SKM-1 (cell line): ENCODE measurements around the gene GAB4.
"Not testable (repeated sequence)": the region's sequence is repeated elsewhere in the genome, so short reads cannot be mapped to it uniquely, and the experiment has no call there.

ENCODE experiments used
- DNase-seq: peaks from one replicate; lab custom pipeline; 2025; ENCODE audit not compliant: unreplicated experiment; lab: John Stamatoyannopoulos, UW

Gene GAB4, protein sequence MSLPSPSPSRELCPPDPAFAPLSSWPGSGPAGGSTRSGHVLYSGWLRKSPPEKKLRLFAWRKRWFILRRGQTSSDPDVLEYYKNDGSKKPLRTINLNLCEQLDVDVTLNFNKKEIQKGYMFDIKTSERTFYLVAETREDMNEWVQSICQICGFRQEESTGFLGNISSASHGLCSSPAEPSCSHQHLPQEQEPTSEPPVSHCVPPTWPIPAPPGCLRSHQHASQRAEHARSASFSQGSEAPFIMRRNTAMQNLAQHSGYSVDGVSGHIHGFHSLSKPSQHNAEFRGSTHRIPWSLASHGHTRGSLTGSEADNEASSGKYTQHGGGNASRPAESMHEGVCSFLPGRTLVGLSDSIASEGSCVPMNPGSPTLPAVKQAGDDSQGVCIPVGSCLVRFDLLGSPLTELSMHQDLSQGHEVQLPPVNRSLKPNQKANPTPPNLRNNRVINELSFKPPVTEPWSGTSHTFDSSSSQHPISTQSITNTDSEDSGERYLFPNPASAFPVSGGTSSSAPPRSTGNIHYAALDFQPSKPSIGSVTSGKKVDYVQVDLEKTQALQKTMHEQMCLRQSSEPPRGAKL

DNA sequence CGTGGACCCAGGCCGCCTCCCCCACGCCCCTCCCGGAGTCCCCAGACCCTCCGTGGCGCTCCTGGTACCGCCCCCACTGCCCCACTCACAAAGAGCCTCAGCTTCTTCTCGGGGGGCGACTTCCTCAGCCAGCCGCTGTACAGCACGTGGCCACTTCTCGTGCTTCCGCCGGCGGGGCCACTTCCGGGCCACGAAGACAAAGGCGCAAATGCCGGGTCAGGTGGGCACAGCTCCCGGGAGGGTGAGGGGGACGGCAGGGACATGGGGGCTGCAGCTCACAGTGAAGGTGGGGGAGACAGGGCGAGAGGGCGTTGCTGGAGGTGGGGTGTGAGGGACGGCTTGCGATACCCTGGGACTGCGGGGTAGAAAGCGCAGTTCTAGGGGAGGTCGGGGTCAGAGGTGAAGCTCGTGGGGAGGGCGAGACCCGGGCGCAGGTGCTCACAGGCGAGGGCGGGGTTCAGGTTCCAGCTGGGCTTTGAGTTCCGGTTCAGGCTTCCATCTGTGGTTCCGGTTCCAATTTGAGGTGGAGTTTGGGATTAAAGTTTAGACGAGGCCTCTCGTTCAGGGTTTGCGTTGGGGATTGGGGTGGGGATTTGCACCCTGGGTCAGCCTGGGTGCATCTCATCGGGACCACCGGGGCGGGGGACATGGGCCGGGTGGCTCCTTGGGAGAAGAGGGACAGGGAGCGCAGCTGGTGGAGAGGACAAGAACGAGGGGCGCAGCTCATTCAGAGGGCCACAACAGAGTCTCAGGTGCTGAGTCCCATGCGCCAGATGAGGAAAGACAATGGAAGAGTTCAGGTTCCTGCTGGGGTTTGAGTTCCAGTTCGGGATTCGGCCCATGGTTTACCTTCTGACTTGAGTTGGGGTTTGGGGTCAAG is at the start of gene GAB4:
Gene GAB4 (minus strand): TSS at position 371 of the 880 bp plus-strand sequence. CDS start 108 bp downstream, at position 263.
- no peak for DNase-seq

DNA sequence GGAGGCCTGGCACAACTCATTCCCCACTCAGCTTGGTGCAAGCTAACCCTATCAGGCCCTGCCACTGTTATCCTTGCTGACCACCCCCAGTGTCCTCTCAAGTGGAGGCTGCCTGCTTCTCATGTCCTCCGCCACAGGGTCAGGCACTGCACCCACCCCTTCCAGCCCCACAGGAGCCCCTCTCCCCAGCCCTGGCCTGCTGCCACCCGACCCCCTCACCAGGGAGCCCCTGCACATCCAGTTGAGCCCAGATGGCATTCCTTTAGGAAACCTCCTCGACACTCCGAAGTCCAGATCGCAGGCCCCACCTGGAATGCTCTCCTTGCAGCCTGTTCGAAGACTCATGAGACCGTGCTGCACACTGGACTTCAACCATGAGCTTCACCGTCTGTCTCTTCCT is 48.8 kb upstream of the GAB4 start:
- no peak for DNase-seq

GRCh38 chr22:17056058-17056457 is 48.0 kb upstream of the GAB4 start:
- DNase-seq = no peak

- peak; percentile 47 for DNase-seq
These were observed 39.6 kb upstream of the GAB4 start for GRCh38 chr22:17047656-17048055.

DNA sequence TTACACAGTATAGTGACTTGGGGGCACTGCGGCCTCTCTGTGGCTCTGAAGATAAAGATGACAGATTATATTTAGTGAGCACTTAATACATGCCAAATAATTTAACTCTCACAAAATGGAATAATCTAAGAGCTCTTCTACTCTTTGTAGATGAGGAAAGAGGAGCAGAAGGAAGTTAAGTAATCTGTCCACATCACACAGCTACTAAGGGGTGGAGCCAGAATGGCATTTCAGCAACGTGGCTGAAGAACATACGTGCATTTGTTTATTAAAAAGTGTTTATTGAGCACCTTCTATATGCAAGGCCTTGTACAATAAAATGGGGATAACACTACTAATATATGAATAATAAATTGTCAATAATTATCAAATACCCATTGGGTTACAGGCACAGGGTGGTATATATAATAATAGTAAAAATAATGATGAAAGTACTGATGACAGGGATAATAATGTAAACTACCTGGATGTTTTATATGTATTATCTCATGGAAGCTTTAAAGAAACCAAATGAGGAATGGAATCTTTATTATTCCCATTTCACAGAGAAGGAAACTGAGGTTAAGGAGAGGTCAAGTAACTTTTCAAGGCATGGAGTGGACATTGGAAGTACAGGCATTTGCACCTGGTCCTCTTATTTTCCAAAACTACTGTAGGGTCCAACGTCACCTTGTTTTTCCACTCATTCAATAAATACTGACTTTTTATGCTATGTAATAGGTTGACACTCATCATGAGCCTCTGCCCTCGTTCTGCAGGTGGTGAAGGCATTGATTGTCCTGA is 38.7 kb upstream of the GAB4 start:
- DNase-seq = peak; percentile 17

DNA sequence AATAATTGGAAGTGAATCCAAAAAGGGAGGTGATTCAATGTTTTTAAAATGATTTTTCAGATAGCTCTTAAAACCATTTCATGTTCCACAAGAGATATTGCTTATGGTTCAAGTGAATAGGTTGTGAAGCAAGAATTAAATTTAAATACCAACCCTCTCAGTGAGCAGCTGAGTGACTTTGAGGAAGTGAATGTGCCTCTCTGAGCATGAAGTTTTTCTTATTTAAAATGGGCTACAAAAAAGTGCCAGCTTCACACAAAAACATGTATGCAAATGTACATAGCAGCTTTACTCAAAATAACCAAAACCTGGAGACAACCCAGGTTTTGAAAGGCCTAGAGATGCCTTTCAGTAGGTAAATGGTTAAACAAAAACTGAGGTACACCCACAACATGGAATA is 35.5 kb upstream of the GAB4 start:
- no peak for DNase-seq

- not testable (repeated sequence) for DNase-seq
These were observed 29.1 kb upstream of the GAB4 start for GRCh38 chr22:17036842-17037711.

- DNase-seq = not testable (repeated sequence)
These were observed 28.2 kb upstream of the GAB4 start for GRCh38 chr22:17035976-17036841.

- no peak for DNase-seq
These were observed 27.2 kb upstream of the GAB4 start for GRCh38 chr22:17035246-17035645.

GRCh38 chr22:17034532-17034931 is 26.5 kb upstream of the GAB4 start:
- not testable (repeated sequence) for DNase-seq

- not testable (repeated sequence) for DNase-seq
These were observed 24.3 kb upstream of the GAB4 start for GRCh38 chr22:17032277-17032676.

- not testable (repeated sequence) for DNase-seq
These were observed 16.4 kb upstream of the GAB4 start for GRCh38 chr22:17024380-17024779.

- DNase-seq = not testable (repeated sequence)
These were observed 7.5 kb upstream of the GAB4 start for GRCh38 chr22:17015552-17015951.

DNA sequence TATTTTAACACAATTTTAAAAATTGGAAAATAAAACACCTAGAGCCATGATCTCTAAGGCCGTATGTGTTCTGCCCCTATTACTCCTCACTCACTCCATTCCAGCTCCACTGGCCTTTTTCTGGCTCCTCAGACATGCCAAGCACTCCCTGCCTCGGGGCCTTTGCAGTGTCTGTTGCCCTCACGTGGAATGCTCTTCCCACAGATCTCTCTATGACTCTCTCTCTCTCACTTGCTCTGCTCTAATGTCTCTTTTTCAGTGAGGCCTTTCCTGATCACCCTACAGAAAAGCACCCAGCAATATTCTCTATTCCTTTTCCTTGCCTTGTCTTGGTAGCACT is 6.0 kb upstream of the GAB4 start:
- DNase-seq = not testable (repeated sequence)

GRCh38 chr22:17013396-17014100 is 5.5 kb upstream of the GAB4 start:
- no peak for DNase-seq

GRCh38 chr22:17012267-17012666 is 4.2 kb upstream of the GAB4 start:
- DNase-seq = no peak

DNA sequence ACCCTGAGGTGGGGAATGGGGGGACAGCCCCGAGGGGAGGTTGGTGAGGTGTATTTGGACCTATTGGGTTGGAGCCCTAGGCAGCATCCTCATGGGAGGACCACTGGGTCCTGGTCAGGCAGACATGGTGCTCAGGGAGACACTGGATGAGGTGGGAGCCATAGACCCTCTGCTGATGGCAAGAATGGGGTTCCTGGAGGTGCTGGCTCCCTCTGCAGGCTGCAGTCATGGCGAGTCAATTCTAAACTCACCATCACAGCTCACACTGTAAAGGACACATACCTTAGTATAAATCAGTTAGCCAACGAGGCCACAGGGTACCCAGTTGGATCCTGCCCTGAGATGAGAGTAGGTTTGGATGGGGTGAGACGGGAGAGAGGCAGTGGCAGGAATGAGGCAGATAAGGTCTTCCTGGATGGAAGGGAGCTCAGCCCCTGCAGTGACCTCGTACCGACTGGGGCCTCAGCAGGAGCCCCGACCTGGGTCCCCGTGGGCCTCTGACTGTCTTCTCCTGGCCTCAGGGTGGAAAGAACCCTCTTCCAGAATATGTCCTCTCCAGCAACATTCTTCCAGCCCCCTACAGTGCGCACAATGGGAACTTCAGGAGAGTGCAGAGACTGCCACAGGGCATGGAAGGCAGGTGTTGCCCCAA is 1.7 kb upstream of the GAB4 start:
- no peak for DNase-seq

GRCh38 chr22:17007257-17007656 is 765 bp downstream of the GAB4 start:
- DNase-seq = no peak
